Activated naive CD8-positive, alpha-beta T cell (primary cell): ENCODE data around the gene SPATS2L.

Source experiments
- H3K27ac Mint-ChIP-seq: one replicate; pipeline ENCODE4 v1.8.0; 2021; ENCODE audit warnings: mixed read lengths
- H3K27me3 Mint-ChIP-seq: one replicate; pipeline ENCODE4 v1.8.0; 2021; ENCODE audit warnings: mixed read lengths
- H3K36me3 Mint-ChIP-seq: one replicate; pipeline ENCODE4 v1.8.0; 2021; ENCODE audit warnings: mixed read lengths
- H3K4me1 Mint-ChIP-seq: one replicate; pipeline ENCODE4 v1.8.0; 2021; ENCODE audit warnings: low read depth, mixed read lengths
- H3K4me3 Mint-ChIP-seq: one replicate; pipeline ENCODE4 v1.8.0; 2021; ENCODE audit warnings: mild to moderate bottlenecking, mixed read lengths
- H3K9me3 Mint-ChIP-seq: one replicate; pipeline ENCODE4 v1.8.0; 2021; ENCODE audit warnings: low read depth, mixed read lengths

SPATS2L gene

DNA sequence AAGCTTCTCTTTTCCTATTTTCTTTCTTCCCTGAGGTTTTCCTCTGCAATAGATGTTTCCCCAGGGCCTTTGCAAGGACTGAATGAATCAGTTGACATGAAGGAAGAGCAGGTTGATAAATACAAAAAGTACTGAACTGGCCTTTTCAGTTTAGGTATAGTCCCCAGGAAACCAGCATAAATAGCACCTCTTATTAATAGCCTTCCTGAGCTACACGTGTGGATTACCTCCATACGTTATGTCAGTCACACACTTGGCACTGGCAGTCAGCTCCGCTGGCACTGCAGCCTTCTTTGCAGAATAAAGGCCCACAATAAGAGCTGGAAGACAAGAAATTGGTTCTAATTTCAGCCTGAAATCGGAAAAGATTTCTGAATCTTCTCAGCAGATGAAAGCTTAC is 142.7 kb downstream of the SPATS2L start:
- Mint-ChIP-seq H3K4me1 (no peaks in the 10 kb centered on the region), H3K9me3 (no peaks in the 10 kb centered on the region), H3K36me3 (peaks cover 5% of the 10 kb centered on the region), H3K27me3 (no peaks in the 10 kb centered on the region), H3K4me3 (no peak overlapping the region), H3K27ac (no peak overlapping the region)

GRCh38 chr2:200450288-200450687 is 143.8 kb downstream of the SPATS2L start:
- no peaks in the 10 kb centered on the region for H3K27me3 Mint-ChIP-seq
- H3K36me3 Mint-ChIP-seq, result peaks cover 5% of the 10 kb centered on the region
- no peak overlapping the region for H3K27ac Mint-ChIP-seq
- no peaks in the 10 kb centered on the region for H3K4me1 Mint-ChIP-seq
- no peak overlapping the region for H3K4me3 Mint-ChIP-seq
- H3K9me3 Mint-ChIP-seq, result no peaks in the 10 kb centered on the region

DNA sequence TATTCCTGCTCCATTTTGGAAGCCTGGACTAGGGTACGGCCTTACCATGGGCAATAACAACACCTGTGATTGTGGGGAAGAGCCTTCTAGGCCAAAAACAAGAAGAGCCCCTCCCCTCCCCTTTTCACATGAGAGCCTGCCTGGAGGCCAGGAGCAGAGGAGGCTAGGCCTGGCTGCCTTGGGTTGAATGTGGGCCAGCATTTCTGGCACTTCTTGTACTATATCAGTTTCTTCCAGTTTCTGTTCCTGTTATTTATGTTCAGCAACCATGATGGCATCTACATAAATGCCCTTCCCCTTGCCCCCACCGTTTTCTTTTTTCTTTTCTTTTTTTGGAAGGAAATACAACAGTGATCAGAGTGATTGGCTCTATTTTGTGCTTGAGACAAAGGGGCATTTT is 145.0 kb downstream of the SPATS2L start:
- H3K4me1 Mint-ChIP-seq, result no peaks in the 10 kb centered on the region
- no peak overlapping the region for H3K27ac Mint-ChIP-seq
- H3K36me3 Mint-ChIP-seq, result peaks cover 5% of the 10 kb centered on the region
- no peaks in the 10 kb centered on the region for H3K9me3 Mint-ChIP-seq
- H3K27me3 Mint-ChIP-seq, result no peaks in the 10 kb centered on the region
- no peak overlapping the region for H3K4me3 Mint-ChIP-seq

DNA sequence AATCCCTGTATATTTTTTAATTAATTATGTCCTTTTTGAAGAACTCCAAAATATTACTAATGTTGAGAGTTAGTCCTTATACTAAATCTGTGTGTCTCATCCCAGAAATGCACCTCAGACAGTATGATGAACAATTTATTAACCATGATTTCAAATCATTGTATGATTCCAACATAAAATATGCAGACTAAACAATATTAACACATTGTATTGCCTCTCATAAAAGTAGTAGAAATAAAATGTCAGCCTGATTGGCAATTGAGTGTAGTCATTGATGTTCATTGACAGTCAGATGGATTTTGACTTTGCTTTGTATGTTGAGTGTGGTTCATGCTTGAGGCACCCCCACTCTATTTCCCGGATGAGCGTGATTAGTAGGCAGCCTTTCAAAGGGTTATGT is 145.9 kb downstream of the SPATS2L start:
- H3K36me3 Mint-ChIP-seq, result peaks cover 5% of the 10 kb centered on the region
- no peaks in the 10 kb centered on the region for H3K9me3 Mint-ChIP-seq
- H3K27ac Mint-ChIP-seq, result no peak overlapping the region
- no peak overlapping the region for H3K4me3 Mint-ChIP-seq
- no peaks in the 10 kb centered on the region for H3K27me3 Mint-ChIP-seq
- no peaks in the 10 kb centered on the region for H3K4me1 Mint-ChIP-seq

DNA sequence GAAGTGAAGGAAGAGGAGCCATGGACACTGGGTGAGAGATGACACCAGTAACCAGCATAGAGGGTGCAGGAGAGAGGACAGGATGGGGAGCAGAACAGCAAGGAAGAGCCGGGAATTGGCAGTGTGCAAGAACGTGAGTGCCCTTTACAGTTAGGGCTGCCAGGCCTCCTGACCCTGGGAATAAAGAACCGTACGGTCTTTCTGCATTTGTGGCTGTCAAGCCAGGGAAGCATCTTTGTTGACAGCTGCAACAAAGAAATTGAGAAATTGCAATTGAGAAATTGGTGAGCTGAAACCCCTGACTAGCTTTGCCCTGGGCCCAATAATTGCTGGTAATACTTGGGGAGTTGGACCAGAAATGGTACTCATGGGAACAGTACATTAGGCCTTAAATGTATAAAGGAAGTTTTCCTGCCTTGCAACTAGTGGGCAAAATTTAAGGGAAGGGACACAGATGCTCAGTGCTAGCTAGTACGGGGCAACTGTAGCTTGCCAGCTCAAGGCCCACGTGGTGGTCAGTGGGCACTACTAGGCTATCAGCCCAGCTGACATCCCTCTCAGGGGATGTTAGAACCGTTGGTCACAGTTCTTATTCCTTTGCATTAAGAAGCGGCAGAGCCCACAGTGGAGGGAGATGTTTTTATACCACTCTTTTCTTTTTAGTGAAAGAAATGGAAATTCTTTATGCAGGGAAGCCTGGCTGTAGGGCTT is 146.8 kb downstream of the SPATS2L start:
- Mint-ChIP-seq H3K4me3 (no peak overlapping the region), H3K4me1 (no peaks in the 10 kb centered on the region), H3K27me3 (no peaks in the 10 kb centered on the region), H3K9me3 (no peaks in the 10 kb centered on the region), H3K27ac (no peak overlapping the region), H3K36me3 (peaks cover 5% of the 10 kb centered on the region)

GRCh38 chr2:200453853-200454534 is 147.5 kb downstream of the SPATS2L start:
- Mint-ChIP-seq H3K4me1 (no peaks in the 10 kb centered on the region), H3K4me3 (no peak overlapping the region), H3K27ac (no peak overlapping the region), H3K36me3 (peaks cover 5% of the 10 kb centered on the region), H3K9me3 (no peaks in the 10 kb centered on the region), H3K27me3 (no peaks in the 10 kb centered on the region)

DNA sequence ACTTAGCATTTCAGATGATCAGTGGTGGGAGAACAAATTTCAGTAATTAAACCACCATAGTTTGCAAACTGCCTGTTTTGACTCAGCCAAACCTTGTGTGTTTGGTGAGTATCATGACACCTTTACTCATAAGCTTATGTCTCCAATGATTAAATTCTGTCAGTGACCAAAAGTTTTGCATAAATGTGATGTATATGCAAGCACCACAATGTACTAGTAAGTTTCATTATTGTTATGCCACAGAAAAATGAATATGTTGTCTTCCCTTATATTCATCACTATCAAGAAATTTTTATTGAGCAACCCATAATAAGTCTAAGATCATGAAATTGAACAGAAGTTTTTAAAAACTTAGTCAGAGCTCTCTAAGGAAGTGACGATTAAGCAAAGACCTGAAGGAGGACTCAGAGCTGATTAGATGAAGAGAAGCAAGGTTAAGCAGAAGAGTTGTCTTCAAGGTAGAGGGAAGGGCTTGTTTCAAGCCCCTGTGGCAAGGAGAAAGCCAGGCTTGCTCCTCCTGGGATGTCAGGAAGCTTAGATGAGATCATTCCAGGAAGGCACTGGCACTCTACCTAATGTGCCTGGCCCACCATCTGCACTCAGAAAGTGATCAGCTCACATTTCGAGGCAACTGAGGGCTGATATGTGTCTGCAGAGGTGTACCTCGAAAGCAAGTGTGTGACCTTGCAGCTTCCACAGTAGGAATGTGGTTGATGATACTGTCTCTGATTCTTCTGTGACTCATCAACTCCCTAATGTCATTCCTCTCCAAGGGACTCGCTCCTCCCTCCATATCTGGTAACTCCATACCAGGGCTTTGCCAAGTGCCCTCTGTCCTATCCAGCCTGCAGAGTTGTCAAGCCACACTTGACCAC is 148.7 kb downstream of the SPATS2L start:
- H3K4me1 Mint-ChIP-seq, result no peaks in the 10 kb centered on the region
- H3K4me3 Mint-ChIP-seq, result no peak overlapping the region
- H3K27me3 Mint-ChIP-seq, result no peaks in the 10 kb centered on the region
- H3K27ac Mint-ChIP-seq, result no peak overlapping the region
- no peaks in the 10 kb centered on the region for H3K9me3 Mint-ChIP-seq
- peaks cover 5% of the 10 kb centered on the region for H3K36me3 Mint-ChIP-seq

- Mint-ChIP-seq H3K4me1 (no peaks in the 10 kb centered on the region), H3K4me3 (no peak overlapping the region), H3K27ac (no peak overlapping the region), H3K27me3 (no peaks in the 10 kb centered on the region), H3K9me3 (no peaks in the 10 kb centered on the region), H3K36me3 (no peaks in the 10 kb centered on the region)
These were observed 149.5 kb downstream of the SPATS2L start for GRCh38 chr2:200455958-200456421.

DNA sequence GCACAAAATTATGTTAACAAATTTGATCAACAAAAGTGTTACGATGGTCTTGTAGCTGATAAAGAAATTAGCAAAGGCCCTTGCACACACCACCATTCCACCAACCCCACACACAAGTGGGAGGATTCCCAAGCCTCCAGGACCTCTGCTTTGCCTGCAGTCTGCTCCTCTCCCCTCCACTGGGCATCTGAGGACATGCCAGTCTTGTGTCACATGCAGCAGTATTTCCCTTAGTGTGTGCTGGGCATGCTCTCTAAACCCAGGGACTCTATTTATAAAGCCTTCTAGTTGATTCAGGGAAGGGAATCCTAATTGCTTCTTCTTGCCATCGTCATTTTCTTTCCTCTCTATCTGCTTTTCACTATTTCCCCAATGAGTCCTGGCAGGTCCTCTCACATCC is 150.1 kb downstream of the SPATS2L start:
- Mint-ChIP-seq H3K9me3 (no peaks in the 10 kb centered on the region), H3K4me3 (no peak overlapping the region), H3K36me3 (no peaks in the 10 kb centered on the region), H3K27me3 (no peaks in the 10 kb centered on the region), H3K4me1 (no peaks in the 10 kb centered on the region), H3K27ac (no peak overlapping the region)

- Mint-ChIP-seq H3K36me3 (peaks cover 2% of the 10 kb centered on the region), H3K4me3 (no peak overlapping the region), H3K9me3 (no peaks in the 10 kb centered on the region), H3K27ac (no peak overlapping the region), H3K27me3 (no peaks in the 10 kb centered on the region), H3K4me1 (peaks cover 8% of the 10 kb centered on the region)
These were observed 152.6 kb downstream of the SPATS2L start for GRCh38 chr2:200459101-200459500.

GRCh38 chr2:200461846-200462710 is 155.6 kb downstream of the SPATS2L start:
- peaks cover 23% of the 10 kb centered on the region for H3K4me1 Mint-ChIP-seq
- no peaks in the 10 kb centered on the region for H3K27me3 Mint-ChIP-seq
- no peaks in the 10 kb centered on the region for H3K9me3 Mint-ChIP-seq
- H3K4me3 Mint-ChIP-seq, result no peak overlapping the region
- H3K27ac Mint-ChIP-seq, result no peak overlapping the region
- H3K36me3 Mint-ChIP-seq, result peaks cover 2% of the 10 kb centered on the region

DNA sequence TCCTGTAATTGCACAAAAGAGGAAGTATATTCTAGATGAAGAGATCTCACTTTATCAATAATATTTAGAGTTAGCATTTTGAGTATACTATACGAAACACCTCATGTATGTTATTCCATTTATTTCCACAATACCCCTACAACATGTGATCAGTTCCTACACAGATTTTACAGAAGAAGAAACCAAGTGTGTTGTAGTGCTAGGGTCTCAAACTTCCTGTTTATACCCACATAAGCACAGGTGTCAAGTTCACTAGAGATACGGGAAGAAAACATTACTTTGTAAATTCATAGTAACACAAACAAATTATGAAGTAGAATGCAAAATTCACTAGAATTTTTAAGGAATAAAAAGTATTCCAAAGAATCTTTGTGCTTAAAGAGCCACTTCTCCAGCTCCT is 157.0 kb downstream of the SPATS2L start:
- Mint-ChIP-seq H3K9me3 (no peaks in the 10 kb centered on the region), H3K27ac (peak overlapping the region; percentile 16), H3K4me3 (no peak overlapping the region), H3K4me1 (peaks cover 37% of the 10 kb centered on the region), H3K27me3 (no peaks in the 10 kb centered on the region), H3K36me3 (peaks cover 2% of the 10 kb centered on the region)

DNA sequence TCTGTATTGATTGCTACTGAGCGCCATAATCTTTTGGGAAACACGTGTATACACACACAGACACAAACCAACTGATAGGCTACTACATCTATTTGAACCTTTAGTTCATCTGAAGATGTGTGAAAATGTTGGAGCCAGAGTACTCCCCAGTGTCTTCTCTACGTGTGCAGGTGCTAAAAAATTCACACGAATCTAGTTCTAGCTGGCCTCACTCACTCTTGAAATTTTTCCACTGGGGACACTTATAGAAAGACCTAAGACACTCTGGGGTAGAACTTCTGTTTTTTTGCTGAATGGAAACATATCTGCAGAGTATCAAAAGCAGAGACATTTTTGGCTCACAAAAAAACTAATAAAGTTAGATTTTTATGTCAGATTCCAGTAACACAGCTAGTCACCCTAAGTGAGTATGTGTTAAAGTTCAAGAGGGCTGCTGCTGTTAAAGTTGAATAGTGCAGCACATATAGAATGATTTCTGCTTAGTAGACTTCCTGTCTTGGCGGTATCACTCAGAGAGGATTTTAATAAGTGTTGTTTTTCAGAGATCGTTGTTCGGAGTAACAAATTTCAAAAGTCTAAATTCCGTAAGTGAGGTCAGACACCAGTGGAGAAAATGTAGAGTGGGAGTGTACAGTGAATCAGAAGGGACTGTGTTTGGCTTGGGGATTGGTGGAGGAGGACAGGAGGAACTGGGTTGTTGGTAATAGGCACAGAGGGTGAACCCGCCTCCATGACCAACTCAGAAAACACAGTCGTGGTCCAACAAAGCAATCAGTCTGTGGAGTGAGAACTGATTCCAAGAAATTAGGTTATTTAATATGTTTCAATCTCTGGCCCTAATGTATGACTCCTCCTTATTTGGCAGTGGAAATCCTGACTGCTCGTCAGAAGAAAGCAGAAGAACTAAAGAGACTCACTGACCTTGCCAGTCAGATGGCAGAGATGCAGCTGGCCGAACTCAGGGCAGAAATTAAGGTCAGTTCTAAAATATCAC is 160.2 kb downstream of the SPATS2L start:
- Mint-ChIP-seq H3K27ac (peak overlapping the region; percentile 90), H3K4me3 (peak overlapping the region; percentile 77), H3K4me1 (peaks cover 50% of the 10 kb centered on the region), H3K27me3 (no peaks in the 10 kb centered on the region), H3K9me3 (no peaks in the 10 kb centered on the region), H3K36me3 (peaks cover 2% of the 10 kb centered on the region)
